H1 (cell line): Measurements from ENCODE around the gene HCK.

Experiments used
- ATF3 ChIP-seq: IDR thresholded peaks from 2 replicates; pipeline ENCODE4 v1.6.1; 2011; ENCODE audit warnings: low read depth, mild to moderate bottlenecking, low read length; ENCODE audit not compliant: insufficient read depth
- CEBPB ChIP-seq: IDR thresholded peaks from 2 replicates; pipeline ENCODE4 v1.6.1; 2012; ENCODE audit warnings: low read depth, low read length
- CHD2 ChIP-seq: IDR thresholded peaks from 2 replicates; pipeline ENCODE4 v1.6.1; 2012; ENCODE audit warnings: low read length, improper control_type of control experiment
- CTCF ChIP-seq, 3 experiments: IDR thresholded peaks; 1 replicate in 2 of 3; 2 replicates in 1 of 3; pipeline versions ENCODE4 v1.5.1 to v1.6.1; 2011; ENCODE audit warnings: low read length in 3 of 3, mild to moderate bottlenecking in 3 of 3, inconsistent platforms in 2 of 3, low read depth in 1 of 3, moderate library complexity in 1 of 3; ENCODE audit not compliant: insufficient read depth in 1 of 3; ENCODE audit errors: control extremely low read depth in 1 of 3
- EP300 ChIP-seq, 2 experiments: IDR thresholded peaks; 1 replicate in 1 of 2; 2 replicates in 1 of 2; pipeline ENCODE4 v1.6.1; 2011 to 2012; ENCODE audit warnings: low read depth in 2 of 2, low read length in 2 of 2, mild to moderate bottlenecking in 2 of 2, borderline replicate concordance in 1 of 2, inconsistent platforms in 1 of 2, moderate library complexity in 1 of 2
- EZH2 ChIP-seq: fragments of 200-600 bp; sonication (generic); IDR thresholded peaks from 2 replicates; pipeline ENCODE4 v1.7.1; 2012; ENCODE audit warnings: low read depth, mild to moderate bottlenecking, moderate library complexity, low read length, inconsistent platforms; ENCODE audit not compliant: severe bottlenecking
- JUND ChIP-seq: IDR thresholded peaks from 2 replicates; pipeline ENCODE4 v1.6.1; 2011; ENCODE audit warnings: mild to moderate bottlenecking, improper control_type of control experiment, low read length
- KDM4A ChIP-seq: IDR thresholded peaks from one replicate; pipeline ENCODE4 v1.7.1; 2012; ENCODE audit warnings: low read depth, mild to moderate bottlenecking, moderate library complexity, low read length, inconsistent platforms; ENCODE audit not compliant: severe bottlenecking
- KDM5A ChIP-seq: fragments of 200-600 bp; IDR thresholded peaks from 2 replicates; pipeline ENCODE4 v1.7.1; 2012; ENCODE audit warnings: mild to moderate bottlenecking, low read length, inconsistent platforms, mixed read lengths
- NRF1 ChIP-seq: IDR thresholded peaks from 2 replicates; pipeline ENCODE4 v1.6.1; 2011; ENCODE audit warnings: mild to moderate bottlenecking, low read depth, low read length, improper control_type of control experiment
- POLR2AphosphoS5 ChIP-seq: IDR thresholded peaks from 2 replicates; pipeline ENCODE4 v1.6.1; 2011; ENCODE audit warnings: low read depth, low read length
- RAD21 ChIP-seq, 2 experiments: IDR thresholded peaks in 1 of 2; conservative IDR thresholded peaks in 1 of 2; 2 replicates each; pipeline ENCODE4 v1.6.1; 2011; ENCODE audit warnings: low read depth in 2 of 2, low read length in 2 of 2, improper control_type of control experiment in 1 of 2, inconsistent platforms in 1 of 2, mild to moderate bottlenecking in 1 of 2, moderate library complexity in 1 of 2
- ZNF274 ChIP-seq: IDR thresholded peaks from 2 replicates; pipeline ENCODE4 v1.7.0; 2012; ENCODE audit warnings: low read length, borderline replicate concordance; ENCODE audit errors: extremely low read depth

DNA sequence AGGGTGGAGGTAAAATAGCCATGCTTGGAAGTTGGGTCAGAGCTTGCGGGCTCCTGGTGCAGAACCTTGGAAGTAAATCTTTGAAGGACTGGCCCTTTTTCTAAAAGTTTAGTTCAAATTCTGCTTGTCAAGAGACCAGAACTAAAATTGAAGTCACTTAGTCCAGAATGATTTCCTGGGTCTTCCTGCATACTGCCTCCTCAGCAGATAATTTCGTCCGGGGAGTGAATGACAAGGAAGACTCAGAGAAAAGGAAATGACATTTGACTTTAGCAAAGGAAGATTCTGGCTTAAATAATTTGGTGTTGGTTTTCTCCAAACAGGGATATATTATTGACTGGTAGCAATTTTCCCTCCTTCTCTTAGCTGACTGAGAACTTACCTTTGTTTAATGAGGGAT, 58.7 kb downstream of the HCK start:
- TF ChIP-seq ATF3, result no peak
- TF ChIP-seq CTCF (IDR thresholded peaks at IDR 0.05; ENCODE audit: control extremely low read depth in 1 of 3, insufficient read depth in 1 of 3, low read depth in 1 of 3, low read length in 3 of 3), result no peak
- TF ChIP-seq NRF1, result no peak
- no peak for TF ChIP-seq ZNF274
- TF ChIP-seq POLR2AphosphoS5, result no peak
- no peak for TF ChIP-seq EP300 (IDR thresholded peaks at IDR 0.05; ENCODE audit: borderline replicate concordance in 1 of 2, low read depth in 2 of 2, low read length in 2 of 2)
- TF ChIP-seq JUND, result no peak
- TF ChIP-seq CEBPB, result no peak
- no peak for TF ChIP-seq CHD2
- TF ChIP-seq RAD21 (IDR thresholded peaks at IDR 0.05 in 1 of 2, conservative IDR thresholded peaks at IDR 0.05 in 1 of 2; ENCODE audit: low read depth in 2 of 2, low read length in 2 of 2), result no peak
- no peak for TF ChIP-seq KDM5A
- no peak for TF ChIP-seq EZH2
- no peak for TF ChIP-seq KDM4A
